Measurements from ENCODE around the gene TFDP1.
A peak's percentile ranks its signal among the peaks of the same experiment; 100 is the strongest.

Gene TFDP1

DNA sequence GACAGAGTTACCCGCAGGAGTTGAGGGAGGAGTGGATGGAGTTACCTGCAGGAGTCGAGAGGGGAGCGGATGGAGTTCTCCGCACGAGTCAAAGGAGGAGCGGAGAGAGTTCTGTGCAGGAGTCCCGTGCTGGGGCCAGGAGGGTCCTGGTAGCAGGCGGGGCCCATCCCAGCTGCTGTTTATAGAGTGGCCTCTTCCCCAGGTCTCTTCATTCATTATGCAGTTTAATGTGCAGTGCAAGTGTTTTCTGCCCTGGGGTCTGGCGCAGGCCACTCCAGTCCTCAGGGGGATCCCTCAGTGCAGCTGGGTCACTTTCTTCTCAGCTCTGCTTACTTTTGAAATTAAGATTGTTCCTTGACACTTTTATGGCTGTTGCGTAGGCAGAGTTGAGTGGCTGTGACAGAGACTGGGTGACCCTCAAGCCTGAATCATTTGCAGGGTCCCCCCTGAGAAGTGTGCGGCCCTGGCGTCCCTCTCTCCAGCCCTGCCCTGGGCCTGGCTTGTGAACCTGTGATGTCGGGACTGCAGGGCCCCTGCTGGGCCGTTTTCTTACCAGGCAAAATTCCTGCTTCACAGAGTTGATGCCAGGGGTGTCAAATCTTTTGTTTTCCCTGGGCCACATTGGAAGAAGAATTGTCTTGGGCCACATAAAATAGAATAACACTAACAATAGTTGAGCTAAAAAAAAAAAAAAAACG is 17.9 kb downstream of the TFDP1 start:
- no peaks in the 10 kb centered on the region for H3K27me3 ChIP-seq (replicated peaks; ENCODE audit: control insufficient read depth, insufficient read depth, low read length)
- H3K36me3 ChIP-seq (ENCODE audit: control insufficient read depth, insufficient read depth, low read length) = peaks cover 14% of the 10 kb centered on the region
- H3K4me3 ChIP-seq (replicated peaks; ENCODE audit: low read depth, low read length) = no peak overlapping the region
- DNase-seq (ENCODE audit: extremely low read depth, insufficient read length) = no peak
- TF ChIP-seq, protein P1, sequence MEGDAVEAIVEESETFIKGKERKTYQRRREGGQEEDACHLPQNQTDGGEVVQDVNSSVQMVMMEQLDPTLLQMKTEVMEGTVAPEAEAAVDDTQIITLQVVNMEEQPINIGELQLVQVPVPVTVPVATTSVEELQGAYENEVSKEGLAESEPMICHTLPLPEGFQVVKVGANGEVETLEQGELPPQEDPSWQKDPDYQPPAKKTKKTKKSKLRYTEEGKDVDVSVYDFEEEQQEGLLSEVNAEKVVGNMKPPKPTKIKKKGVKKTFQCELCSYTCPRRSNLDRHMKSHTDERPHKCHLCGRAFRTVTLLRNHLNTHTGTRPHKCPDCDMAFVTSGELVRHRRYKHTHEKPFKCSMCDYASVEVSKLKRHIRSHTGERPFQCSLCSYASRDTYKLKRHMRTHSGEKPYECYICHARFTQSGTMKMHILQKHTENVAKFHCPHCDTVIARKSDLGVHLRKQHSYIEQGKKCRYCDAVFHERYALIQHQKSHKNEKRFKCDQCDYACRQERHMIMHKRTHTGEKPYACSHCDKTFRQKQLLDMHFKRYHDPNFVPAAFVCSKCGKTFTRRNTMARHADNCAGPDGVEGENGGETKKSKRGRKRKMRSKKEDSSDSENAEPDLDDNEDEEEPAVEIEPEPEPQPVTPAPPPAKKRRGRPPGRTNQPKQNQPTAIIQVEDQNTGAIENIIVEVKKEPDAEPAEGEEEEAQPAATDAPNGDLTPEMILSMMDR (IDR thresholded peaks at IDR 0.05; ENCODE audit: insufficient read depth, low read length, poor library complexity, severe bottlenecking) = no peak

DNA sequence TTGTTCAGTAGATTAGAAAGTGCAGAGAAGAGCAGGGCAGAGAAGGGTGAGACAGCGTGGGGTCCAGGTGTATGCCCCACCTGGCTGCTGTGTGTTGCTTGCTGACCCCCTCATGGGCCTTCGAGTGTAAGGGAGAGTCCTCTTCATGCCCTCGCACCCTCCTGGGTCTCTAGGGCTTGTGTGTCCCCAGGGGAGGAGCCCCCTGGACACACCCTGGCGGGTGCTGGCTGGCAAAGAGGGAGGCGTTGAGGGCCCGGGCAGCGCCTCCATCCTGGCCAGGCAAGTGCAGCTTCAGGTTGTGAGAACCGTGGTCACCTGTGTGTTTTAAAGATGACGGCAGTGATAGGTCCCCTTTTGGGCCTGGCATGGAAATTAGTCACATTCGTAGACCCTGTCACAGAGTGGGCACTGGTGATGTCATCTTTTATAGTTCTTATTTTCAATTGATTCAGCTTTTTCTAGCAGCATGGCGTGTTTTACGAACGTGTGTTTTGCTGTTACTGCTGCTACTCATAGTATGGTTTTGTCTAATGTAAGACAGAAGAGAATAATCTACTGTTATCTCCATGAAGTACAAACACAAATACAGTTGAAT is 18.7 kb downstream of the TFDP1 start:
- Histone ChIP-seq H3K27me3 (replicated peaks; ENCODE audit: control insufficient read depth, insufficient read depth, low read length) (no peaks in the 10 kb centered on the region), H3K36me3 (ENCODE audit: control insufficient read depth, insufficient read depth, low read length) (peaks cover 13% of the 10 kb centered on the region), H3K4me3 (replicated peaks; ENCODE audit: low read depth, low read length) (no peak overlapping the region)
- DNase-seq (ENCODE audit: extremely low read depth, insufficient read length) = no peak
- TF ChIP-seq, protein P1 (IDR thresholded peaks at IDR 0.05; ENCODE audit: insufficient read depth, low read length, poor library complexity, severe bottlenecking) = no peak

DNA sequence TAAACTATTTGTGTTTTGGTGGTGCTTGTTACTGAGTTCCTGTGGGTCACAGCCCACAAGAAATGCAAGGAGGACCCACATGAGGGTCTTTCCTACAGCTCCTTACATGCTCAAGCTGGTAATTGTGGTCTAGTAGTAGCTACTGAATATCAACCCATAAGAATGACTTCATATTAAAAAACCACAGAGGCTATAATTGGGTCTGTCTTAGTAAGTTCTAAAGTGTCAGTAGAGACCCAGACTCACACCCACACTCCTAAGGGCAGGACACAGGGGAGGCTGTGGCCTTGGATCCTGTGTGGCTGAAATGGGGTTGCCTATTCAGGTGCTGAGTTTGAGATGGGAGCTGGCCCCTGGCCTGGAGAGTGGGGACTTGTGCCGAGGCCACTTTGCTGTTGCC is 19.6 kb downstream of the TFDP1 start:
- Histone ChIP-seq H3K4me3 (replicated peaks; ENCODE audit: low read depth, low read length) (no peak overlapping the region), H3K36me3 (ENCODE audit: control insufficient read depth, insufficient read depth, low read length) (peaks cover 11% of the 10 kb centered on the region), H3K27me3 (replicated peaks; ENCODE audit: control insufficient read depth, insufficient read depth, low read length) (no peaks in the 10 kb centered on the region)
- DNase-seq (ENCODE audit: extremely low read depth, insufficient read length) = peak; percentile 32
- TF ChIP-seq, protein P1 (IDR thresholded peaks at IDR 0.05; ENCODE audit: insufficient read depth, low read length, poor library complexity, severe bottlenecking) = no peak

DNA sequence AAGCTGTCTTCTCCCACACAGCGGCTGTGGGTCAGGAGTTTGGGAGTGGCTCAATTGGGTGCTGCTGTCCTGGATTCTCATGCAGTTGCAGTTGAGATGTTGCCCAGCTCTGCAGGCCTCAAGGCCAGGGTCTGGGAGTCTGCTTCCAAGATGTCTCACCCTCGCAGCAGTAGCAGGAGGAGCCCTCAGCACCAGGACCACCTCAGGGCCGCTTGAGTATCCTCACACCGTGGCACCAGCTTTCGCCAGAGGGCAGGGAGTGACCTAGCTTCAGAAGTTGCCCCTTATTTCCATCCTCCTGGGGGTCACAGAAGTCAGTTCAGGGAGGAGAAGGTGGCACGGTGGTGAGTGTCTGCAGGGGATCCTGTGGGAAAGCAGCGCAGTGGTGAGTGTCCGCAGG is 20.9 kb downstream of the TFDP1 start:
- H3K4me3 ChIP-seq (replicated peaks; ENCODE audit: low read depth, low read length) = no peak overlapping the region
- H3K27me3 ChIP-seq (replicated peaks; ENCODE audit: control insufficient read depth, insufficient read depth, low read length) = no peaks in the 10 kb centered on the region
- DNase-seq (ENCODE audit: extremely low read depth, insufficient read length) = no peak
- TF ChIP-seq, protein P1 (IDR thresholded peaks at IDR 0.05; ENCODE audit: insufficient read depth, low read length, poor library complexity, severe bottlenecking) = no peak
- H3K36me3 ChIP-seq (ENCODE audit: control insufficient read depth, insufficient read depth, low read length) = peaks cover 11% of the 10 kb centered on the region

DNA sequence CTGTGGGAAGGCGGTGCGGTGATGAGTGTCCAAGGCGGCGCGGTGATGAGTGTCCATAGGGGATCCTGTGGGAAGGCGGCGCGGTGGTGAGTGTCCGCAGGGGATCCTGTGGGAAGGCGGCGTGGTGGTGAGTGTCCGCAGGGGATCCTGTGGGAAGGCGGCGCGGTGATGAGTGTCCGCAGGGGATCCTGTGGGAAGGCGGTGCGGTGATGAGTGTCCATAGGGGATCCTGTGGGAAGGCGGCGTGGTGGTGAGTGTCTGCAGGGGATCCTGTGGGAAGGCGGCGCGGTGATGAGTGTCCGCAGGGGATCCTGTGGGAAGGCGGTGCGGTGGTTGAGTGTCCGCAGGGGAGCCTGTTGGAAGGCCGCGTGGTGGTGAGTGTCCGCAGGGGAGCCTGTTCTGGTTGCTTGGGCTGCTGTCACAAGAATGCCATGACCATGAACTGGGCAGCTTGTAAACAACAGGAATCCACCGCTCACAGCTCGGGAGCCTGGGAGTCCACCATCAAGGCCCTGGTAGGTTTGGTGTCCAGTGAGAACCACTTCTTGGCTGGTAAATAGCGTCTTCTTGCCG is 21.4 kb downstream of the TFDP1 start:
- H3K36me3 ChIP-seq (ENCODE audit: control insufficient read depth, insufficient read depth, low read length) = peaks cover 11% of the 10 kb centered on the region
- H3K27me3 ChIP-seq (replicated peaks; ENCODE audit: control insufficient read depth, insufficient read depth, low read length) = no peaks in the 10 kb centered on the region
- no peak for DNase-seq (ENCODE audit: extremely low read depth, insufficient read length)
- H3K4me3 ChIP-seq (replicated peaks; ENCODE audit: low read depth, low read length) = no peak overlapping the region
- TF ChIP-seq, protein P1 (IDR thresholded peaks at IDR 0.05; ENCODE audit: insufficient read depth, low read length, poor library complexity, severe bottlenecking) = no peak

All from GM06990 (cell line).